A673 (cell line): Measurements from ENCODE around the gene WASF1. TPM values are rescaled to one million over a fixed set of nuclear protein-coding genes. Genes with fewer than 3 reads are reported as not detected.

Source experiments
- BruUV-seq: library from RNA; stranded (reverse); fragments of 400-500 nt; replicated peaks from 2 replicates; lab custom pipeline; 2021; lab: Mats Ljungman, UMichigan
- CTCF ChIA-PET: fragments of 300-600 bp; sonication (Branson Sonifier 250); formaldehyde crosslinking; loops from one replicate; lab custom pipeline; 2022; ENCODE audit warnings: antibody characterized with exemption; lab: Charles Lee
- POLR2A ChIA-PET: fragments of 300-600 bp; sonication (Branson Sonifier 250); formaldehyde crosslinking; loops from one replicate; lab custom pipeline; 2022; ENCODE audit warnings: antibody characterized with exemption; ENCODE audit not compliant: low non-redundant PET; lab: Charles Lee
- DNase-seq: peaks from one replicate; pipeline ENCODE4 v3.0.0-alpha.2; 2015; ENCODE audit warnings: low spot score
- H3K27ac ChIP-seq: fragments of 200-600 bp; sonication (generic); 2 replicates; pipeline ENCODE4 v1.5.1; 2016; ENCODE audit warnings: mixed run types, low read depth, mild to moderate bottlenecking, mixed read lengths, antibody characterized with exemption, low read length; ENCODE audit not compliant: poor library complexity, severe bottlenecking
- H3K27me3 ChIP-seq: fragments of 200-600 bp; sonication (generic); replicated peaks from 2 replicates; pipeline ENCODE4 v1.6.1; 2017; ENCODE audit warnings: mixed run types, low read depth, mild to moderate bottlenecking, mixed read lengths, antibody characterized with exemption, low read length; ENCODE audit not compliant: insufficient read depth, poor library complexity
- H3K36me3 ChIP-seq: fragments of 200-600 bp; sonication (generic); 2 replicates; pipeline ENCODE4 v1.6.1; 2016; ENCODE audit warnings: mixed run types, mild to moderate bottlenecking, mixed read lengths, antibody characterized with exemption, low read length; ENCODE audit not compliant: insufficient read depth, poor library complexity, severe bottlenecking
- H3K4me1 ChIP-seq: fragments of 200-600 bp; sonication (generic); 2 replicates; pipeline ENCODE4 v1.6.1; 2017; ENCODE audit warnings: mixed run types, mild to moderate bottlenecking, mixed read lengths, antibody characterized with exemption, low read length; ENCODE audit not compliant: insufficient read depth, poor library complexity, severe bottlenecking
- H3K4me3 ChIP-seq: fragments of 200-600 bp; sonication (generic); 2 replicates; pipeline ENCODE4 v1.5.1; 2016; ENCODE audit warnings: low read depth, mixed run types, mild to moderate bottlenecking, mixed read lengths, low read length; ENCODE audit not compliant: poor library complexity, severe bottlenecking
- H3K9me3 ChIP-seq: fragments of 200-600 bp; sonication (generic); 2 replicates; pipeline ENCODE4 v1.6.1; 2016; ENCODE audit warnings: mixed run types, low read depth, mild to moderate bottlenecking, mixed read lengths, antibody characterized with exemption, low read length; ENCODE audit not compliant: poor library complexity, severe bottlenecking
- EZH2 ChIP-seq: fragments of 200-600 bp; sonication (generic); IDR thresholded peaks from 2 replicates; pipeline ENCODE4 v1.6.1; 2017; ENCODE audit warnings: borderline replicate concordance, low read depth, mild to moderate bottlenecking, mixed read lengths, antibody characterized with exemption, low read length; ENCODE audit not compliant: poor library complexity, severe bottlenecking
- intact Hi-C: fragments of 100-400 bp; cut with micrococcal nuclease; formaldehyde crosslinking; loops from one replicate; pipeline ENCODE4 v1.10.0; 2022; ENCODE audit not compliant: unreplicated experiment
- total RNA-seq: library from RNA; stranded (reverse); gene quantifications from 2 replicates; pipeline ENCODE4 v1.2.3, GENCODE V29; 2021
- TF ChIP-seq, protein P1 (sequence below): fragments of 300-800, 200-600 bp; sonication (generic); conservative IDR thresholded peaks from 2 replicates; pipeline ENCODE4 v1.5.1; 2017; ENCODE audit warnings: low read depth, mild to moderate bottlenecking, antibody characterized with exemption, low read length, moderate library complexity, mixed read lengths

Gene WASF1
- total RNA-seq, 1 experiment from 2014 or later = 159 TPM

GRCh38 chr6:110183292-110183885, 3.9 kb upstream of the WASF1 start:
- BruUV-seq = no TSS peak

GRCh38 chr6:110181131-110182030, 1.9 kb upstream of the WASF1 start:
- H3K27ac ChIP-seq = peak overlapping the region; percentile 99
- peaks cover 4% of the 10 kb centered on the region for H3K36me3 ChIP-seq
- DNase-seq = peak; percentile 26
- peaks cover 37% of the 10 kb centered on the region for H3K4me1 ChIP-seq
- no TSS peak for BruUV-seq
- intact Hi-C loops = loop anchor here (10.0 kb wide), 1 partner anchor 173 kb away; the partner anchor contains the start of gene METTL24
- POLR2A ChIA-PET = interaction anchor here (0.5 kb wide), 1 partner anchor 166 kb away, joined by 6 read pairs; no protein-coding TSS in a partner anchor
- H3K27me3 ChIP-seq = no peaks in the 10 kb centered on the region
- no peaks in the 10 kb centered on the region for H3K9me3 ChIP-seq
- peak overlapping the region; percentile 68 for H3K4me3 ChIP-seq
- CTCF ChIA-PET = no interaction called here
- TF ChIP-seq, protein P1, sequence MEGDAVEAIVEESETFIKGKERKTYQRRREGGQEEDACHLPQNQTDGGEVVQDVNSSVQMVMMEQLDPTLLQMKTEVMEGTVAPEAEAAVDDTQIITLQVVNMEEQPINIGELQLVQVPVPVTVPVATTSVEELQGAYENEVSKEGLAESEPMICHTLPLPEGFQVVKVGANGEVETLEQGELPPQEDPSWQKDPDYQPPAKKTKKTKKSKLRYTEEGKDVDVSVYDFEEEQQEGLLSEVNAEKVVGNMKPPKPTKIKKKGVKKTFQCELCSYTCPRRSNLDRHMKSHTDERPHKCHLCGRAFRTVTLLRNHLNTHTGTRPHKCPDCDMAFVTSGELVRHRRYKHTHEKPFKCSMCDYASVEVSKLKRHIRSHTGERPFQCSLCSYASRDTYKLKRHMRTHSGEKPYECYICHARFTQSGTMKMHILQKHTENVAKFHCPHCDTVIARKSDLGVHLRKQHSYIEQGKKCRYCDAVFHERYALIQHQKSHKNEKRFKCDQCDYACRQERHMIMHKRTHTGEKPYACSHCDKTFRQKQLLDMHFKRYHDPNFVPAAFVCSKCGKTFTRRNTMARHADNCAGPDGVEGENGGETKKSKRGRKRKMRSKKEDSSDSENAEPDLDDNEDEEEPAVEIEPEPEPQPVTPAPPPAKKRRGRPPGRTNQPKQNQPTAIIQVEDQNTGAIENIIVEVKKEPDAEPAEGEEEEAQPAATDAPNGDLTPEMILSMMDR = no peak
- TF ChIP-seq EZH2 = no peak

More at GRCh38 chr6:110183292-110183885, 3.9 kb upstream of the WASF1 start:
- H3K27ac ChIP-seq = peak overlapping the region; percentile 99
- TF ChIP-seq, protein P1 = no peak
- H3K36me3 ChIP-seq = no peaks in the 10 kb centered on the region
- peaks cover 34% of the 10 kb centered on the region for H3K4me1 ChIP-seq
- peak overlapping the region; percentile 68 for H3K4me3 ChIP-seq
- no peak for DNase-seq
- intact Hi-C loops = loop anchor here (10.0 kb wide), 1 partner anchor 171 kb away; the partner anchor contains the start of gene METTL24
- ChIA-PET POLR2A (no interaction called here), CTCF (no interaction called here)
- no peaks in the 10 kb centered on the region for H3K27me3 ChIP-seq
- no peaks in the 10 kb centered on the region for H3K9me3 ChIP-seq

- no peaks in the 10 kb centered on the region for H3K9me3 ChIP-seq
- H3K27ac ChIP-seq = peak within 1 kb of the TSS; percentile 99
- DNase-seq = no peak
- CTCF ChIA-PET = no interaction called here
- peaks cover 35% of the 10 kb centered on the region for H3K4me1 ChIP-seq
- intact Hi-C loops = loop anchor here (10.0 kb wide), 1 partner anchor 174 kb away; the partner anchor contains the start of gene METTL24
- peaks cover 4% of the 10 kb centered on the region for H3K36me3 ChIP-seq
- POLR2A ChIA-PET = interaction anchor here (0.7 kb wide), 1 partner anchor 44 kb away, joined by 11 read pairs; no protein-coding TSS in a partner anchor
- TSS peak; percentile 36 for BruUV-seq
- H3K4me3 ChIP-seq = peak within 1 kb of the TSS; percentile 68
- TF ChIP-seq, protein P1 = no peak
- TF ChIP-seq EZH2 = no peak
- no peaks in the 10 kb centered on the region for H3K27me3 ChIP-seq
These were observed 948 bp upstream of the WASF1 start, which contains the start of gene CDC40 for GRCh38 chr6:110180228-110181008. Gene CDC40, plus strand, starts transcription at chr6:110180427. Its CDS starts 18 bp downstream, at chr6:110180445.
